Kidney capillary endothelial cell (primary cell): ENCODE data around the gene POLK.
A peak's percentile ranks its signal among the peaks of the same experiment; 100 is the strongest.
"Not testable (repeated sequence)": the region's sequence is repeated elsewhere in the genome, so short reads cannot be mapped to it uniquely, and the experiment has no call there.

Experiments
- DNase-seq: peaks from one replicate; pipeline ENCODE4 v3.0.0-alpha.2; 2018; ENCODE audit warnings: low spot score

Gene POLK

GRCh38 chr5:75511435-75512382 lies at the start of gene POLK, which contains the start of gene CERT1:
Gene POLK (plus strand): TSS chr5:75511891.
Gene CERT1 (minus strand): TSS chr5:75511629. CDS start chr5:75511207, 422 bp downstream.
- DNase-seq, result peak; percentile 94

- no peak for DNase-seq
Measured at GRCh38 chr5:75463726-75464125, 48.0 kb upstream of the POLK start.

DNA sequence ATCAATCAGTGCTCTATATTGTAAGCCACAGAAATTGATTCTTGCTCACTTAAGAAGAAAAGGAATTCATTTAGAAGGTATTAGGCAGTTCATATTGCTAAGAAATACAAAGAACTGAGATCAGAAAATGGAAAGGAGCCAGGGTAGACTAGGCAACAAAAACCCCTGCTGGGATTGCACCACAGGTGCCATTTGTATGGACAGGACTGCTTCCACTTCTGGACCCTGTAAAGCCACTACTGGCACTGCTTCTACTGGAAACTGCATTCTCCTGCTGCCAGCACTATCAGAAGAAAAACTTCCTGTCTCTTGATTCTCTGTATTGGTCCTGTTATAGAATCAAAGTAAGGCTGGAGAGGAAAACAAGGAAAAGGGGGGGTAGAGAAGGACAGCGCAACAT lies 46.2 kb upstream of the POLK start:
- DNase-seq, result no peak

- DNase-seq, result no peak
Measured at GRCh38 chr5:75466006-75466716, 45.5 kb upstream of the POLK start.

- no peak for DNase-seq
Measured at GRCh38 chr5:75468593-75468992, 43.1 kb upstream of the POLK start.

DNA sequence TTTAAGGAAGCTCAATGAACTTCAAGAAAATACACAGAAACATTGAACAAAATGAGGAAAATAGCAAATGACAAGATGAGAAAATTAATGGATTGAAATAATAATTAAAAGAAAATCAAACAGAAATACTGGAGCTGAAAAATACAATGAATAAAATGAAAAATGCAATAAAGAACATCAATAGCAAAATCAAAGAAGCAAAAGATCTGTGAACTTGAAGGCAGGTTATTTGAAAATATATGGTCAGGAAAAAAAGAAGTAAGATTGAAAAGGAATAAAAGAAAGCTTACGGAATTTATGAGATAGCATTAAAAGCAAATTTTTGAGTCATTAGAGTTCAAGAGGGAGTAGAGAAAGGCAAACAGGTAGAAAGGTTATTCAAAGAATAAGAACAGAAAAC lies 42.7 kb upstream of the POLK start:
- no peak for DNase-seq

GRCh38 chr5:75471193-75471592 lies 40.5 kb upstream of the POLK start:
- no peak for DNase-seq

- no peak for DNase-seq
Measured at GRCh38 chr5:75472973-75473372, 38.7 kb upstream of the POLK start.

GRCh38 chr5:75473463-75473862 lies 38.2 kb upstream of the POLK start:
- DNase-seq, result no peak

DNA sequence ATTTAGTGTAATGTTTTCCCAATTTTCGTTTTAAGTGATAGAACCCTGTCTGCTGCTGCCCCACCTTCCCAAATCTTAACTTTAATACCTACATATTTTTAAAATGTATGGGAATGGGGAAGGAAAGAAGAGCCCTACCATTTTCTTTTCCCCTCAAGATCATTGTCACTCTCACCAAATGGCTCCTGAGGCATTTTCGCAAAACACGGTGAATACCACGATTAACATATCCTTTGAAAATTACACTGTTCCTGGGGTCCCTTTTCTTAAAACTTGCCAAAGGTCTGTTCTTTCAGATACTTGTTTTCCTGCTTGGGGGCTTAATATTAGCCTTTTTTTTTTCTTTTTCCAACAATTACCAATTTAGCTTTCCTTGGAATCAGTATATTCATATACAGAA lies 36.3 kb upstream of the POLK start:
- no peak for DNase-seq

- no peak for DNase-seq
Measured at GRCh38 chr5:75481024-75481423, 30.7 kb upstream of the POLK start.

- DNase-seq, result no peak
Measured at GRCh38 chr5:75482482-75482881, 29.2 kb upstream of the POLK start.

DNA sequence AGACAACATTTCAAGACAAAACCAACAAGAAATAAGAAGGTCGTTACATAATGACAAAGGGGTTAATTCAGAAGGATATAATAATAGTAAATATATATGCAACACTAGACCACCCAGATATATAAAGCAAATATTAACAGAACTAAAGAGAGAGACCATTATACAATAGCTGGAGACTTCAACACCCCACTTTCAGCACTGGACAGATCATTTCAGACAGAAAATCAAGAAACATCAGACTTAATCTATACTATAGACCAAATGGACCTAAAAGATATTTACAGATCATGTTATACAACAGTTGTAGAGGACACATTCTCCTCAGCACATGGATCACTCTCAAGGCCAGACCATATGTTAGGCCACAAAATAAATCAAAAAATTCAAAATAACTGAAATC lies 27.1 kb upstream of the POLK start:
- no peak for DNase-seq

- not testable (repeated sequence) for DNase-seq
Measured at GRCh38 chr5:75489847-75490246, 21.8 kb upstream of the POLK start.

DNA sequence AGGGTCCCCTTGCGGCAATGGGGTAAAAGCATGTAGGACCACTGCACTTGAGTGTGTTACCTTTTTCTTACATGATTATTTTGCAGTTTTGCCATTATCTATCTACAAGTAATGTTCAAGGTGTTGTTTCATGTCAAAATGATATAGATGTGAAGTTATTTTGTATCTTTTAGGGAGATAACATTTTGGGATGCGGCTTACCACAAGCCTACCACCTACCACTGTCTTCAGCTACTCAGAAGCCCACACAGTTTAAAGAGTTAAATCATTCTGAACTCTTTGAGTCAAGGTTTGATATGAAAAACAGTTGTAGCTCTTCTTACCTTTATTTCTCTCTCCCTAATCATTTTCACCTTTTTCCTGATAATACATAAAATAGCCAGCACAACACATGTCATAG lies 20.1 kb upstream of the POLK start:
- DNase-seq, result no peak

DNA sequence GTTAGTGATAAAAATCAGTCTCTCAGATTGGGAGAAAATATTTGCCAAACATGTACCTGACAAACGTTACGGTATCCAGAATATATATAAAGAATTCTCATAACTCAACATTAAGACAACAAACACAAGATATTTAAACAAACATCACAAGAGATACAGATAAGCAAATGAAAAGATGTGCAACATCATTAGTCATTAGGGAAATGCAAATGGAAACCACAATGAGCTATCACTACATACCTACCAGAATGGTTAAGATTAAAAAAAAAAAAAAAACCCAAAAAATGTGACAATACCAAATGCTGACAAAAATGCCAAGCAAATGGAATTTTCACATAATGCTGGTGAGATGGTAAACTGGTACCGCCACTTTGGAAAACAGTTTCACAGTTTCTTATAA lies 15.7 kb upstream of the POLK start:
- DNase-seq, result no peak

DNA sequence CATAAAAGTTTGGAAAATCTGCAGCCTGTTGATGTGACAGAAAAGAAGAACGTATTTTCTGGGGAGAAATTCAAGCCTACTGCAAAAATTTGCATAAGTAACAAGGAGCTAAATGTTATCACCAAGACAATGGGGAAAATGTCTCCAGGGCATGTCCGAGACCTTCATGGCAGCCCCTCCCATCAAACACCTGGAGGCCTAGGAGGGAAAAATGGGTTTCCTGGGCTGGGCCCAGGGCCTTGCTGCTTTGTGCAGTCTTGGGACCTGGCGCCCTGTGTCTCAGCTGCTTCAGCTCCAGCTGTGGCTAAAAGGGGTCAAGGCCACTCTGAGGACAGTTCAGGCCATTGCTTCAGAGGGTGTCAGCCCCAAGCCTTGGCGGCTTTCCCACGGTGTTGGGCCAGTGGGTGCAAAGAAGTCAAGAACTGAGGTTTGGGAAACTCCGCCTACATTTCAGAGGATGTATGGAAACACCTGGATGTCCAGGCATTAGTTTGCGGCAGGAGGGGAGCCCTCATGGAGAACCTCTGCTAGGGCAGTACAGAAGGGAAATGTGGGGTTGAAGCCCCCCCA lies 13.4 kb upstream of the POLK start:
- no peak for DNase-seq

- DNase-seq, result not testable (repeated sequence)
Measured at GRCh38 chr5:75498875-75499274, 12.8 kb upstream of the POLK start.

DNA sequence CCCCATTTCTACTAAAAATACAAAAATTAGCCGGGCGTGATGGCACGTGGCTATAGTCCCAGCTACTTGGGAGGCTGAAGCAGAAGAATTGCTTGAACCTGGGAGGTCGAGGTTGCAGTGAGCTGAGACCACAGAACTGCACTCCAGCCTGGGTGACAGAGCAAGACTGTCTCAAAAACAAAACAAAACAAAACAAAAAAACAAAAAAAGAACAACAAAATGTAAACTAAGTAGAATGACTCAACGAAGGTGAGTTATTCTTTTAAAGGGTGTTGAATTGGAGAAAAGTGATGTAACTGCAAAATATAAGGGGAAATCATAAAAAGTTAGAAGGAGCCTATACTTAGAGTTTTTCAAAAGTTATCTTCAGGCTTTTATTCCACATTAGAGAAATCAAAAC lies 6.6 kb upstream of the POLK start:
- not testable (repeated sequence) for DNase-seq

DNA sequence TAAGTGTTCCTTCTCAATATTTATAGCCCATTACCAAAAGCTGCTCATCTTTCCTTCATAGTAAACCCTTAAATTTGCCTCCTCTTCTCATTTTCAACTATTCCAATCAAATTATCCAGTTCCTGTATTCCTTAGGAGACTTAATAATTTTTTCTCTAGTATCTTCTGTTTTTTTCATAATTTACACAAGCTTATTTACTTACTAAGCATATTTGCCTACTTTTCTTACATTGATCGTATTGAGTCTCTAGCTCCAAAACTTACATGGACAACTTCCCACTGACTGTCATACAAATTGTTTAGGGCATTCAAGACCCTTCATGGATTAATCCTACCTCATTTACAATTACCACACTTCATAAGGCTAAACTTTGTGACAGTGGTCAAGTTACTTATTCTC lies 3.9 kb upstream of the POLK start:
- DNase-seq, result no peak

GRCh38 chr5:75509546-75509945 lies 2.1 kb upstream of the POLK start:
- DNase-seq, result no peak

DNA sequence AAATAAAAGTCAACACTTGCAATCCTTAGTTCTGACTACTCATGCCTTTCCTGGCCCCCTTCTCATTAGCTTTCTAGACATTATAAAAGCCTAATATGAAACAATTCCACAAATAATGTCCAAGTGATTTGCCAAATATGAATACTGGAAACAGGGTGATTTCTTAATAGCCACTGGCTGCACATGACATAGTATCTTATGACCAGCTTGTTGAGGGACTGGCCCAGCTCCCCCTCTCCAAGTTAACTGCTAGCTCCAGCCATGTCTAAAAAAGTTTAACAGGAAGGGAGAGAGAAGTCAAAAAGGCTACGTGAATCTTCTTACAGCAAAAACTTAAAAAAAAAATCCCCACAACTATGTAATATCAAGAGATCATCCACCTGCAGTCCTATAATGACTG lies 1.7 kb upstream of the POLK start:
- DNase-seq, result peak; percentile 13

- peak; percentile 6 for DNase-seq
Measured at GRCh38 chr5:75510417-75510835, 1.3 kb upstream of the POLK start.
